Measurements from ENCODE around the gene WWOX. TPM values are rescaled to one million over a fixed set of nuclear protein-coding genes. Genes with fewer than 3 reads are reported as not detected.

The WWOX gene
- total and polyA plus RNA-seq, 10 donors = 5.9 to 90.3 (median 26.4) TPM

- Histone ChIP-seq H3K27me3 (replicated peaks in 1 of 7) (no peaks in the 10 kb centered on the region), H3K4me1 (peaks cover 0 to 5% (median 0%) of the 10 kb centered on the region in 6 donors), H3K27ac (no peak overlapping the region), H3K36me3 (no peaks in the 10 kb centered on the region), H3K4me3 (no peak overlapping the region), H3K9me3 (no peaks in the 10 kb centered on the region)
- DNase-seq = no peak
- no peak for TF ChIP-seq POLR2AphosphoS5 (IDR thresholded peaks at IDR 0.05)
- no peak for TF ChIP-seq POLR2A (IDR thresholded peaks at IDR 0.05)
- TF ChIP-seq CTCF (IDR thresholded peaks at IDR 0.05 in 8 of 11, conservative IDR thresholded peaks at IDR 0.05 in 3 of 11) = no peak
- WGBS, 5 donors = 95 to 97% (median 96%) methylated on average over 4 of the region's 4 CpGs
- intact Hi-C loops (cut with DNase I; ENCODE audit: low total_unique reads) = no loop called here
These were observed 973.1 kb downstream of the WWOX start for GRCh38 chr16:79072517-79072916.

GRCh38 chr16:79073566-79073965 is 974.1 kb downstream of the WWOX start:
- WGBS, 5 donors = 36 to 64% (median 53%) methylated on average over 4 of the region's 4 CpGs
- Histone ChIP-seq H3K4me3 (no peak overlapping the region), H3K36me3 (no peaks in the 10 kb centered on the region), H3K27ac (no peak overlapping the region), H3K9me3 (no peaks in the 10 kb centered on the region), H3K4me1 (peaks cover 0 to 5% (median 0%) of the 10 kb centered on the region in 6 donors), H3K27me3 (replicated peaks in 1 of 7) (no peaks in the 10 kb centered on the region)
- no peak for TF ChIP-seq POLR2A (IDR thresholded peaks at IDR 0.05)
- TF ChIP-seq CTCF (IDR thresholded peaks at IDR 0.05 in 8 of 11, conservative IDR thresholded peaks at IDR 0.05 in 3 of 11) = no peak
- no peak for TF ChIP-seq POLR2AphosphoS5 (IDR thresholded peaks at IDR 0.05)
- no peak for DNase-seq
- intact Hi-C loops (cut with DNase I; ENCODE audit: low total_unique reads) = no loop called here

- no peak overlapping the region for H3K27ac ChIP-seq
- H3K36me3 ChIP-seq = no peaks in the 10 kb centered on the region
- TF ChIP-seq POLR2AphosphoS5 (IDR thresholded peaks at IDR 0.05) = no peak
- TF ChIP-seq CTCF (IDR thresholded peaks at IDR 0.05 in 8 of 11, conservative IDR thresholded peaks at IDR 0.05 in 3 of 11) = no peak
- no peak for TF ChIP-seq POLR2A (IDR thresholded peaks at IDR 0.05)
- no peaks in the 10 kb centered on the region for H3K9me3 ChIP-seq
- no peaks in the 10 kb centered on the region for H3K27me3 ChIP-seq (replicated peaks in 1 of 7)
- H3K4me1 ChIP-seq = peaks cover 0 to 5% (median 0%) of the 10 kb centered on the region in 6 donors
- DNase-seq = no peak
- 5 to 14% (median 8%) methylated on average over 1 of the region's 1 CpG for WGBS, 5 donors
- intact Hi-C loops (cut with DNase I; ENCODE audit: low total_unique reads) = no loop called here
- H3K4me3 ChIP-seq = no peak overlapping the region
These were observed 975.1 kb downstream of the WWOX start for GRCh38 chr16:79074541-79074940.

- intact Hi-C loops (cut with DNase I; ENCODE audit: low total_unique reads) = no loop called here
- H3K27ac ChIP-seq = no peak overlapping the region
- WGBS, 5 donors = 44 to 61% (median 52%) methylated on average over 4 of the region's 4 CpGs
- H3K4me1 ChIP-seq = peaks cover 0 to 5% (median 0%) of the 10 kb centered on the region in 6 donors
- no peak for DNase-seq
- TF ChIP-seq POLR2A (IDR thresholded peaks at IDR 0.05) = no peak
- TF ChIP-seq POLR2AphosphoS5 (IDR thresholded peaks at IDR 0.05) = no peak
- no peak for TF ChIP-seq CTCF (IDR thresholded peaks at IDR 0.05 in 8 of 11, conservative IDR thresholded peaks at IDR 0.05 in 3 of 11)
- no peak overlapping the region for H3K4me3 ChIP-seq
- no peaks in the 10 kb centered on the region for H3K27me3 ChIP-seq (replicated peaks in 1 of 7)
- H3K9me3 ChIP-seq = no peaks in the 10 kb centered on the region
- H3K36me3 ChIP-seq = no peaks in the 10 kb centered on the region
These were observed 975.5 kb downstream of the WWOX start for GRCh38 chr16:79074951-79075350.
